Smooth muscle cell (in vitro differentiated cells): ENCODE results near the gene SWAP70. TPM values are rescaled to one million over a fixed set of nuclear protein-coding genes. Genes with fewer than 3 reads are reported as not detected.

Source experiments
- DNase-seq: peaks from one replicate; lab custom pipeline; 2025; ENCODE audit not compliant: unreplicated experiment; lab: John Stamatoyannopoulos, UW
- H2AFZ ChIP-seq: fragments of 200-600 bp; sonication (generic); 2 replicates; pipeline ENCODE4 v1.6.0; 2016; ENCODE audit warnings: antibody characterized with exemption, low read depth, mild to moderate bottlenecking
- H3F3A ChIP-seq: fragments of 200-600 bp; sonication (generic); 2 replicates; pipeline ENCODE4 v1.6.0; 2017; ENCODE audit warnings: antibody characterized with exemption, low read depth
- H3K27ac ChIP-seq: fragments of 200-600 bp; sonication (generic); 2 replicates; pipeline ENCODE4 v1.5.1; 2016; ENCODE audit warnings: low read depth, mild to moderate bottlenecking
- H3K27me3 ChIP-seq: fragments of 200-600 bp; sonication (generic); 2 replicates; pipeline ENCODE4 v1.6.1; 2016; ENCODE audit warnings: low read depth, mild to moderate bottlenecking
- H3K36me3 ChIP-seq: fragments of 200-600 bp; sonication (generic); 2 replicates; pipeline ENCODE4 v1.5.1; 2016; ENCODE audit warnings: low read depth
- H3K4me1 ChIP-seq: fragments of 200-600 bp; sonication (generic); 2 replicates; pipeline ENCODE4 v1.5.1; 2016; ENCODE audit warnings: low read depth
- H3K4me2 ChIP-seq: fragments of 200-600 bp; sonication (generic); 2 replicates; pipeline ENCODE4 v1.6.0; 2016; ENCODE audit warnings: mild to moderate bottlenecking
- H3K4me3 ChIP-seq: fragments of 200-600 bp; sonication (generic); 2 replicates; pipeline ENCODE4 v1.5.1; 2016; ENCODE audit warnings: mild to moderate bottlenecking
- H3K79me2 ChIP-seq: fragments of 200-600 bp; sonication (generic); 2 replicates; pipeline ENCODE4 v1.6.0; 2016; ENCODE audit warnings: low read depth, mild to moderate bottlenecking
- H3K9ac ChIP-seq: fragments of 200-600 bp; sonication (generic); 2 replicates; pipeline ENCODE4 v1.6.0; 2016; ENCODE audit warnings: low read depth
- H3K9me3 ChIP-seq: fragments of 200-600 bp; sonication (generic); replicated peaks from 2 replicates; pipeline ENCODE4 v1.5.1; 2016; ENCODE audit warnings: low read depth
- H4K20me1 ChIP-seq: fragments of 200-600 bp; sonication (generic); 2 replicates; pipeline ENCODE4 v1.6.0; 2016; ENCODE audit warnings: low read depth
- WGBS: methylation state at CpG from one replicate; pipeline ENCODE4 v1.1.7; 2016; ENCODE audit warnings: low lambda C conversion rate; 5-methylcytosine and 5-hydroxymethylcytosine counted together
- polyA plus RNA-seq: library from polyadenylated mRNA; unstranded; fragments of >200 nt; fragmentation: Nextera tagmentation; extraction: Ambion mirVana; gene quantifications from 2 replicates; pipeline ENCODE4 v1.2.1, GENCODE V29; 2016
- total RNA-seq: library from RNA; depleted of rRNA; stranded (reverse); fragments of >200 nt; gene quantifications from 2 replicates; pipeline ENCODE4 v1.2.3, GENCODE V29; 2014
- TF ChIP-seq, protein P1 (sequence below): fragments of 200-600 bp; sonication (generic); IDR thresholded peaks from 2 replicates; pipeline ENCODE4 v1.5.1; 2017; ENCODE audit warnings: borderline replicate concordance, mild to moderate bottlenecking, antibody characterized with exemption; ENCODE audit not compliant: insufficient read depth, poor library complexity, severe bottlenecking

SWAP70 gene
- total and polyA plus RNA-seq, 2 experiments from 2014 or later, result 15.4 to 17.8 TPM

DNA sequence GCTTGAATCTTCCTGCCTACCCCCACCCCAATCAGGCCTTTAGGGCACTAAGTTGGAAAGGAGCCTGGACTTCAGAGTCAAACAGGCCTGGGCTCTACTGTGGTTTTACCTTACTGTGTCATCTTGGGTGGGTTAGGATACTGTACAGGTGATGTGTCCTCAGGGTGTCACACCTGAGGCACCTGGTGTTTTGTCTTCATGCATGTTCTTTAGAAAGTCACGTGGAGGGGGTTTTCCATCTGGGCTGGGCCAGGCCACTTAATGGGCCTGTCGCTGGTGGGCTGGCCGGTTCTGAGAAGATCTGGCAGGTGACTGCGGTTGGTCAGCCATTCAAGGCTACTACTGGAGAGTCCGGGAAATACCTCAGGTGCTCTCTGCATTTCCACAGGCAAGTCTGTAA, 92.6 kb downstream of the SWAP70 start:
- TF ChIP-seq, protein P1, sequence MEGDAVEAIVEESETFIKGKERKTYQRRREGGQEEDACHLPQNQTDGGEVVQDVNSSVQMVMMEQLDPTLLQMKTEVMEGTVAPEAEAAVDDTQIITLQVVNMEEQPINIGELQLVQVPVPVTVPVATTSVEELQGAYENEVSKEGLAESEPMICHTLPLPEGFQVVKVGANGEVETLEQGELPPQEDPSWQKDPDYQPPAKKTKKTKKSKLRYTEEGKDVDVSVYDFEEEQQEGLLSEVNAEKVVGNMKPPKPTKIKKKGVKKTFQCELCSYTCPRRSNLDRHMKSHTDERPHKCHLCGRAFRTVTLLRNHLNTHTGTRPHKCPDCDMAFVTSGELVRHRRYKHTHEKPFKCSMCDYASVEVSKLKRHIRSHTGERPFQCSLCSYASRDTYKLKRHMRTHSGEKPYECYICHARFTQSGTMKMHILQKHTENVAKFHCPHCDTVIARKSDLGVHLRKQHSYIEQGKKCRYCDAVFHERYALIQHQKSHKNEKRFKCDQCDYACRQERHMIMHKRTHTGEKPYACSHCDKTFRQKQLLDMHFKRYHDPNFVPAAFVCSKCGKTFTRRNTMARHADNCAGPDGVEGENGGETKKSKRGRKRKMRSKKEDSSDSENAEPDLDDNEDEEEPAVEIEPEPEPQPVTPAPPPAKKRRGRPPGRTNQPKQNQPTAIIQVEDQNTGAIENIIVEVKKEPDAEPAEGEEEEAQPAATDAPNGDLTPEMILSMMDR, result no peak
- no peaks in the 10 kb centered on the region for H3K27me3 ChIP-seq
- no peaks in the 10 kb centered on the region for H3K36me3 ChIP-seq
- WGBS, result 77% methylated on average over 5 of the region's 5 CpGs
- no peaks in the 10 kb centered on the region for H4K20me1 ChIP-seq
- H3K9me3 ChIP-seq, result no peaks in the 10 kb centered on the region
- H3K27ac ChIP-seq, result peak overlapping the region; percentile 58
- H2AFZ ChIP-seq, result no peak overlapping the region
- no peak overlapping the region for H3K4me3 ChIP-seq
- no peak overlapping the region for H3K9ac ChIP-seq
- H3K79me2 ChIP-seq, result no peaks in the 10 kb centered on the region
- peaks cover 26% of the 10 kb centered on the region for H3F3A ChIP-seq
- DNase-seq, result no peak
- H3K4me1 ChIP-seq, result peaks cover 22% of the 10 kb centered on the region
- H3K4me2 ChIP-seq, result peak overlapping the region; percentile 38

DNA sequence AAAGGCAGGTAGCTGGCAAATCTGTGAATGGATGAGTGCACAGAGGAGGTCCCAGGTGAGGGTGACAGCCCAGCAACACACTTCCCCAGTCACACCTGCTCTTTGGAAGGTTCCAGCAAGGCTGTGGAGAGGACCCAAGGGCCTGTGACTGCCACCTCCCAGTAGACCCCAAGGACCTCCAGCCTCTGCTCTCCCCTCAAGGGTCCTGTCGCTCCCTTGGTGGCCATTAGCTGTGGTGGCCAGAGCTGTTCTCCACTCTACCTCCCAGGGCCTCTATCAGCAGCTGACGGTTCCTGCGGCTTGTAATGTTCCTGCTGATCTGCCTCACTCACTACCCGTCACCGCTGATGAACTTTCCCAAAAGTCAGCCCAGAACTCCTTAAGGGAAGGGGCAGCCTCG, 93.0 kb downstream of the SWAP70 start:
- peaks cover 22% of the 10 kb centered on the region for H3K4me1 ChIP-seq
- no peaks in the 10 kb centered on the region for H3K36me3 ChIP-seq
- no peak overlapping the region for H3K9ac ChIP-seq
- no peaks in the 10 kb centered on the region for H3K9me3 ChIP-seq
- no peaks in the 10 kb centered on the region for H3K79me2 ChIP-seq
- H3K4me2 ChIP-seq, result no peak overlapping the region
- TF ChIP-seq, protein P1, result no peak
- peak overlapping the region; percentile 58 for H3K27ac ChIP-seq
- H3F3A ChIP-seq, result peaks cover 26% of the 10 kb centered on the region
- H3K4me3 ChIP-seq, result no peak overlapping the region
- H3K27me3 ChIP-seq, result no peaks in the 10 kb centered on the region
- 96% methylated on average over 6 of the region's 6 CpGs for WGBS
- no peak for DNase-seq
- H2AFZ ChIP-seq, result no peak overlapping the region
- no peaks in the 10 kb centered on the region for H4K20me1 ChIP-seq

DNA sequence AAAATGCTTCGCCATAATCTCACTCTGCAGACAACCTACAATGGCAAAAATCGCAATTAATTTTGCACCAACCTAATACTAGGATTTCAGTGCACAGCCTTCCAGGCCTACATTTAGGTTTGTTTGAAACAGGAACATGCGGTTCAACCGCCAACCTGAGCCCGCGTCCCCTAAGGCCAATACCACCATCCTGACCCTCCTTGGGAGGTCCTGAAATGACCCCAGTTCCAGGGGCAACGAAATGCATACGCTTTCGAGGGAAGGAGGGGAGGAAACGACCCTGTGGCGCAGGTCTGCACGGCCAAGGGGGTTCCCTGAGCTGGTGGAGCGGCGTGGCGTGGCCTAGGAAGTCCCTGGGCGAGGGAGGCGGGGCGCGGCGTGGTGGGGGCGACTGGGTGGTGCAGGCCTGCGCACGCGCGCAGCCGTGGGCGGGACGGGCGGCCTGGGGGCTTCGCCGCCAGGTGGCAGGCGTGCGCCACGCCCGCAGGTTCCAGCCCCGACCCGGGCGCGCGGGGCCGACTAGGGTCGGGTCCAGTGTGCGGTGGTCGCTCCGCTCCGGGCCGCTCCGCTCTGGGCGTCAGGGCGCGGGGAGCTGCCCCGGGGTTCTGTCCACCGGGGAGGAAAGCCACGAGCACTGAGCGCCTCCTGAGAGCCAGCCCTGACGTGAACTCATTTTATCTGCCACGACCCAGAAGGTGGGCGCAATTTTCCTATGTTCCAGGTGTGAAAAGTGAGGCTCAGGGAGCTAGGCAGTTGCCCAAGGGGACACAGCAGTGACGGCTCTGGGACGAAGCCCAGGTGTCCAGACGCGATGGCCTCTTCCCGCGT, 94.1 kb downstream of the SWAP70 start:
- H3F3A ChIP-seq, result peaks cover 26% of the 10 kb centered on the region
- peak; percentile 69 for DNase-seq
- peak overlapping the region; percentile 97 for H3K27ac ChIP-seq
- no peak overlapping the region for H2AFZ ChIP-seq
- TF ChIP-seq, protein P1, result peak; percentile 87
- H4K20me1 ChIP-seq, result no peaks in the 10 kb centered on the region
- H3K4me1 ChIP-seq, result peaks cover 17% of the 10 kb centered on the region
- H3K4me2 ChIP-seq, result peak overlapping the region; percentile 91
- WGBS, result 10% methylated on average over 47 of the region's 64 CpGs
- H3K27me3 ChIP-seq, result no peaks in the 10 kb centered on the region
- H3K9me3 ChIP-seq, result no peaks in the 10 kb centered on the region
- H3K9ac ChIP-seq, result peak overlapping the region; percentile 72
- H3K79me2 ChIP-seq, result no peaks in the 10 kb centered on the region
- H3K4me3 ChIP-seq, result peak overlapping the region; percentile 60
- H3K36me3 ChIP-seq, result no peaks in the 10 kb centered on the region
